CD14-positive monocyte (primary cell): ENCODE data around the gene PDP2. TPM values are rescaled to one million over a fixed set of nuclear protein-coding genes. Genes with fewer than 3 reads are reported as not detected.
A peak's percentile ranks its signal among the peaks of the same experiment; 100 is the strongest.

Experiments
- DNase-seq, 3 donors: peaks; one replicate each; pipeline ENCODE4 v3.0.0-alpha.2; 2011 to 2022
- H2AFZ ChIP-seq: 2 replicates; pipeline ENCODE4 v1.6.0; 2012; ENCODE audit warnings: mild to moderate bottlenecking, low read depth, low read length, inconsistent platforms; ENCODE audit not compliant: insufficient read depth, poor library complexity, severe bottlenecking
- H3K27ac ChIP-seq, 2 donors: 1 replicate in 1 of 2; 2 replicates in 1 of 2; pipeline ENCODE4 v1.5.1; 2012 to 2013; ENCODE audit warnings: low read length in 2 of 2, control low read depth in 1 of 2, inconsistent platforms in 1 of 2, low read depth in 1 of 2, mild to moderate bottlenecking in 1 of 2
- H3K27me3 ChIP-seq, 2 donors: one replicate each; pipeline versions ENCODE4 v1.6.0 to v1.6.1; 2011 to 2013; ENCODE audit warnings: low read length in 2 of 2; ENCODE audit not compliant: control insufficient read depth in 2 of 2, insufficient read depth in 2 of 2
- H3K36me3 ChIP-seq, 2 donors: replicated peaks in 1 of 2; 1 replicate in 1 of 2; 2 replicates in 1 of 2; pipeline versions ENCODE4 v1.5.1 to v1.6.1; 2012 to 2013; ENCODE audit warnings: low read length in 2 of 2, control low read depth in 1 of 2, inconsistent platforms in 1 of 2, mild to moderate bottlenecking in 1 of 2; ENCODE audit not compliant: insufficient read depth in 2 of 2, control insufficient read depth in 1 of 2
- H3K4me1 ChIP-seq, 2 donors: 1 replicate in 1 of 2; 2 replicates in 1 of 2; pipeline versions ENCODE4 v1.5.1 to v1.6.1; 2012 to 2013; ENCODE audit warnings: low read length in 2 of 2, control low read depth in 1 of 2, inconsistent platforms in 1 of 2, mild to moderate bottlenecking in 1 of 2, moderate library complexity in 1 of 2; ENCODE audit not compliant: insufficient read depth in 2 of 2, control insufficient read depth in 1 of 2
- H3K4me2 ChIP-seq: replicated peaks from 2 replicates; pipeline ENCODE3; 2012; ENCODE audit warnings: low read length, moderate library complexity, mild to moderate bottlenecking; ENCODE audit not compliant: poor library complexity, severe bottlenecking; ENCODE audit errors: extremely low read depth
- H3K4me3 ChIP-seq, 3 experiments: fragments of 200-600 bp in 1 of 3; sonication (generic) in 1 of 3; replicated peaks in 1 of 3; 1 replicate in 2 of 3; 2 replicates in 1 of 3; pipeline ENCODE4 v1.5.1; 2011 to 2013; ENCODE audit warnings: low read length in 3 of 3, mild to moderate bottlenecking in 3 of 3, control low read depth in 2 of 3, low read depth in 2 of 3, inconsistent platforms in 1 of 3, moderate library complexity in 1 of 3
- H3K79me2 ChIP-seq: 2 replicates; pipeline ENCODE4 v1.6.0; 2012; ENCODE audit warnings: mild to moderate bottlenecking, control low read depth, inconsistent platforms, low read length, moderate library complexity; ENCODE audit not compliant: insufficient read depth
- H3K9ac ChIP-seq: 2 replicates; pipeline ENCODE4 v1.6.0; 2017; ENCODE audit warnings: low read length, mild to moderate bottlenecking; ENCODE audit not compliant: insufficient read depth, poor library complexity, severe bottlenecking
- H3K9me3 ChIP-seq, 2 donors: replicated peaks in 1 of 2; 1 replicate in 1 of 2; 2 replicates in 1 of 2; pipeline versions ENCODE4 v1.5.1 to v1.6.1; 2012 to 2013; ENCODE audit warnings: low read length in 2 of 2, control low read depth in 1 of 2; ENCODE audit not compliant: control insufficient read depth in 1 of 2, insufficient read depth in 1 of 2
- H4K20me1 ChIP-seq: 2 replicates; pipeline ENCODE4 v1.6.0; 2012; ENCODE audit warnings: mild to moderate bottlenecking, low read length, control low read depth, moderate library complexity; ENCODE audit not compliant: insufficient read depth
- H3K27ac Mint-ChIP-seq, 7 donors: one replicate each; pipeline ENCODE4 v1.8.0; 2020; ENCODE audit warnings: mild to moderate bottlenecking in 7 of 7, mixed read lengths in 7 of 7, moderate library complexity in 6 of 7, inconsistent platforms in 2 of 7
- H3K27me3 Mint-ChIP-seq, 3 donors: one replicate each; pipeline ENCODE4 v1.8.0; 2021 to 2022; ENCODE audit warnings: low read depth in 3 of 3, mild to moderate bottlenecking in 3 of 3, mixed read lengths in 3 of 3, moderate library complexity in 3 of 3, inconsistent platforms in 1 of 3
- H3K36me3 Mint-ChIP-seq, 2 donors: one replicate each; pipeline ENCODE4 v1.8.0; 2020; ENCODE audit warnings: mixed read lengths in 2 of 2, inconsistent platforms in 1 of 2, mild to moderate bottlenecking in 1 of 2
- H3K4me1 Mint-ChIP-seq: one replicate; pipeline ENCODE4 v1.8.0; 2020; ENCODE audit warnings: mild to moderate bottlenecking, mixed read lengths
- H3K4me3 Mint-ChIP-seq, 2 donors: one replicate each; pipeline ENCODE4 v1.8.0; 2020; ENCODE audit warnings: mild to moderate bottlenecking in 2 of 2, mixed read lengths in 2 of 2, moderate library complexity in 1 of 2
- H3K9me3 Mint-ChIP-seq, 7 donors: one replicate each; pipeline ENCODE4 v1.8.0; 2020 to 2022; ENCODE audit warnings: mixed read lengths in 7 of 7, mild to moderate bottlenecking in 6 of 7, moderate library complexity in 6 of 7, inconsistent platforms in 2 of 7
- WGBS: methylation state at CpG from one replicate; pipeline ENCODE4 v1.1.5; 2013; ENCODE audit warnings: missing lambda C conversion rate; ENCODE audit not compliant: insufficient coverage; 5-methylcytosine and 5-hydroxymethylcytosine counted together
- intact Hi-C, 2 donors: fragments of 100-400 bp; cut with micrococcal nuclease; formaldehyde crosslinking; loops; one replicate each; pipeline versions ENCODE4 v1.15.0 to v1.15.1; 2023
- polyA plus RNA-seq, 3 donors: library from polyadenylated mRNA; depleted of rRNA in 1 of 3; unstranded in 2 of 3; stranded (reverse) in 1 of 3; fragments of 300-500 nt in 2 of 3; fragments of >200 nt in 1 of 3; fragmentation: Illumina TruSeq in 2 of 3; gene quantifications; 1 replicate in 2 of 3; 2 replicates in 1 of 3; pipeline ENCODE4 v1.2.3, GENCODE V29; 2012 to 2021
- TF ChIP-seq, protein P1 (sequence below): fragments of 200-600 bp; IDR thresholded peaks from one replicate; pipeline ENCODE4 v1.8.0; 2022; ENCODE audit warnings: antibody characterized with exemption, mild to moderate bottlenecking

PDP2 gene
- polyA plus RNA-seq, 3 donors: 1.1 TPM; not detected in 2

DNA sequence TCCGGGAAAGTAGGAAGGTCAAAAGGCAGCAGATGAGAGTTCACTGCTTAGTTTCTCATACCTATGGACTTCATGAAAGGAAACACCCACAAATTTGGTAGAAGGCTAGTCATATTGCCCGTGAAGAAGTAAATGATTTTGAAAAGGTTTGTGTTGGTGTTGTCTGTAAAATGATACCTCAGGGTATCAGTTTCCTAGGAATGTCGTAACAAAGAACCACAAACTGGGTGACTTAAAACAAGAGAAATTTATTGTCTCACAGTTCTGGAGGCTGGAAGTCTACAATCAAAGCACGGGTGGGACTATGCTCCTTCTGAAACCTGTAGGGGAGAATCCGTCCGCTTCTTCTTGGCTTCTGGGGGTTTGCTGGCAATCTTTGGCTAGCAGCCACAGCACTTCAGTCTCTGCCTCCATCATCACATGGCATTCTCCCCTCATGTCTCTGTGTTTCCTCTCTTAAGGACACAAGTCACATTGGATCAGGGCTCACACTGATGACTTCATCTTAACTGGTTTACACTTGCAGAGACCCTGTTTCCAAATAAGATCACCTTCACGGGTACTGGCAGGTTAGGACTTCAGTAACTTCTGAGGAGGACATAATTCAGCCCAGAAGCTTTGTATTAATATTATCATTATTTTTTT lies 47.5 kb upstream of the PDP2 start:
- peaks cover 8% of the 10 kb centered on the region for H3K79me2 ChIP-seq
- no peak overlapping the region for H3K4me3 ChIP-seq
- TF ChIP-seq, protein P1, sequence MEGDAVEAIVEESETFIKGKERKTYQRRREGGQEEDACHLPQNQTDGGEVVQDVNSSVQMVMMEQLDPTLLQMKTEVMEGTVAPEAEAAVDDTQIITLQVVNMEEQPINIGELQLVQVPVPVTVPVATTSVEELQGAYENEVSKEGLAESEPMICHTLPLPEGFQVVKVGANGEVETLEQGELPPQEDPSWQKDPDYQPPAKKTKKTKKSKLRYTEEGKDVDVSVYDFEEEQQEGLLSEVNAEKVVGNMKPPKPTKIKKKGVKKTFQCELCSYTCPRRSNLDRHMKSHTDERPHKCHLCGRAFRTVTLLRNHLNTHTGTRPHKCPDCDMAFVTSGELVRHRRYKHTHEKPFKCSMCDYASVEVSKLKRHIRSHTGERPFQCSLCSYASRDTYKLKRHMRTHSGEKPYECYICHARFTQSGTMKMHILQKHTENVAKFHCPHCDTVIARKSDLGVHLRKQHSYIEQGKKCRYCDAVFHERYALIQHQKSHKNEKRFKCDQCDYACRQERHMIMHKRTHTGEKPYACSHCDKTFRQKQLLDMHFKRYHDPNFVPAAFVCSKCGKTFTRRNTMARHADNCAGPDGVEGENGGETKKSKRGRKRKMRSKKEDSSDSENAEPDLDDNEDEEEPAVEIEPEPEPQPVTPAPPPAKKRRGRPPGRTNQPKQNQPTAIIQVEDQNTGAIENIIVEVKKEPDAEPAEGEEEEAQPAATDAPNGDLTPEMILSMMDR: no peak
- no peak for DNase-seq
- no peak overlapping the region for H3K9ac ChIP-seq
- H3K27ac ChIP-seq: no peak overlapping the region
- 86% methylated on average over 1 of the region's 7 CpGs for WGBS
- no peaks in the 10 kb centered on the region for H3K9me3 ChIP-seq
- peaks cover 13 to 24% (median 15%) of the 10 kb centered on the region in 3 donors for H3K27me3 Mint-ChIP-seq
- peaks cover 13 to 16% of the 10 kb centered on the region in 2 donors for H3K4me1 ChIP-seq
- H3K9me3 Mint-ChIP-seq: peaks cover 0 to 4% (median 2%) of the 10 kb centered on the region in 7 donors
- intact Hi-C loops: loop anchor here (5.0 kb wide), 1 partner anchor 35 kb away; no protein-coding TSS in a partner anchor
- H3K27ac Mint-ChIP-seq: no peak overlapping the region
- H3K4me2 ChIP-seq: no peak overlapping the region
- H3K27me3 ChIP-seq: no peaks in the 10 kb centered on the region
- H3K4me1 Mint-ChIP-seq: peaks cover 15% of the 10 kb centered on the region
- peaks cover 2 to 3% of the 10 kb centered on the region in 2 donors for H3K36me3 Mint-ChIP-seq
- H3K4me3 Mint-ChIP-seq: no peak overlapping the region
- H3K36me3 ChIP-seq: peaks cover 0 to 2% of the 10 kb centered on the region in 2 donors
- H2AFZ ChIP-seq: peak overlapping the region; percentile 2
- H4K20me1 ChIP-seq: peaks cover 6% of the 10 kb centered on the region

DNA sequence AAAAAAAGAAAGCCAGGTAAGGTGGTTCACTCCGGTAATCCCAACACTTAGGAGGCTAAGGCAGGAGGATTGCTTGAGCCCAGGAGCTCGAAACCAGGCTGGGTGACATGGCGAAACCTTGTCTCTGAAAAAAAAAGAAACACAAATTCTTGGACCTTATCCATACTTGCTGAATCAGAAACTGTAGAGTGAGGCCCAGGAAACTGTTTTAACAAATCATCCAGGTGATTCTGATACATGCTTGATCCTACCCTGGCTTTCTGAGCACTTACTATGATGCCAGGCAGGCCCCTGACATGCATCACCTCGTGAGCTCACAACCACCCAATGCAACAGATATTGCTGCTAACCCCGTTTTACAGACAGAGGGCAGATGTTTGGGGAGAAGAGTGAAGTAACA lies 45.6 kb upstream of the PDP2 start:
- H3K79me2 ChIP-seq: peaks cover 3% of the 10 kb centered on the region
- H3K4me3 ChIP-seq: no peak overlapping the region
- TF ChIP-seq, protein P1: no peak
- no peak overlapping the region for H3K9ac ChIP-seq
- H3K9me3 ChIP-seq: no peaks in the 10 kb centered on the region
- peaks cover 8 to 11% of the 10 kb centered on the region in 2 donors for H3K4me1 ChIP-seq
- H3K27me3 Mint-ChIP-seq: peaks cover 21 to 26% (median 24%) of the 10 kb centered on the region in 3 donors
- no peak for DNase-seq
- intact Hi-C loops: loop anchor here (5.0 kb wide), 1 partner anchor 33 kb away; no protein-coding TSS in a partner anchor
- WGBS: no CpG with 5 or more reads among the region's 5 CpGs
- H3K9me3 Mint-ChIP-seq: peaks cover 5 to 13% (median 8%) of the 10 kb centered on the region in 7 donors
- no peaks in the 10 kb centered on the region for H3K36me3 Mint-ChIP-seq
- H3K27ac ChIP-seq: no peak overlapping the region
- H3K36me3 ChIP-seq: no peaks in the 10 kb centered on the region
- no peak overlapping the region for H3K27ac Mint-ChIP-seq
- H4K20me1 ChIP-seq: no peaks in the 10 kb centered on the region
- no peak overlapping the region for H3K4me2 ChIP-seq
- H2AFZ ChIP-seq: no peak overlapping the region
- H3K4me3 Mint-ChIP-seq: no peak overlapping the region
- H3K27me3 ChIP-seq: peaks cover 0 to 2% of the 10 kb centered on the region in 2 donors
- H3K4me1 Mint-ChIP-seq: peaks cover 5% of the 10 kb centered on the region
